Measurements from ENCODE around the gene SLX9. TPM values are rescaled to one million over a fixed set of nuclear protein-coding genes. Genes with fewer than 3 reads are reported as not detected.

SLX9 gene
- total RNA-seq, 5 donors from 2014 or later (not counting 1 experiment from before 2014, with no cell fraction given) = 16.7 to 32.2 (median 26.7) TPM

- ATAC-seq (replicated peaks in 1 of 4) = no peak
- ChIA-PET POLR2A (no interaction called here), CTCF (interaction anchor here in 1 of 2 donors (0.6 to 0.8 kb wide), 2 partner anchors 26 to 211 kb away, joined by 3 to 5 read pairs; no protein-coding TSS in a partner anchor)
These were observed 21.2 kb upstream of the SLX9 start for GRCh38 chr21:44918581-44919033.

GRCh38 chr21:44919111-44919912, 20.5 kb upstream of the SLX9 start:
- Histone ChIP-seq H3K4me3 (ENCODE audit: control insufficient read depth in 1 of 2, extremely low read depth in 1 of 2, low read length in 1 of 2) (peak overlapping the region; percentile 89 to 98), H3K27me3 (replicated peaks in 1 of 2; ENCODE audit: control insufficient read depth in 2 of 2, extremely low read depth in 1 of 2, insufficient read depth in 2 of 2, low read length in 1 of 2) (no peaks in the 10 kb centered on the region), H3K27ac (ENCODE audit: low read length) (peak overlapping the region; percentile 64), H3K4me1 (ENCODE audit: control insufficient read depth in 1 of 2, extremely low read depth in 1 of 2, insufficient read depth in 2 of 2, low read length in 2 of 2) (peaks cover 55 to 72% of the 10 kb centered on the region in 2 experiments), H3K36me3 (ENCODE audit: control insufficient read depth in 2 of 2, extremely low read depth in 1 of 2, insufficient read depth in 1 of 2, low read length in 1 of 2) (peaks cover 0 to 20% of the 10 kb centered on the region in 2 donors), H3K9me3 (no peaks in the 10 kb centered on the region)
- Mint-ChIP-seq H3K9me3 (no peaks in the 10 kb centered on the region), H3K27ac (peak overlapping the region; percentile 94 to 99), H3K36me3 (peaks cover 9% of the 10 kb centered on the region), H3K4me3 (peak overlapping the region; percentile 96 to 100 (median 96)), H3K27me3 (no peaks in the 10 kb centered on the region), H3K4me1 (peaks cover 73 to 88% (median 84%) of the 10 kb centered on the region in 3 donors)
- WGBS (ENCODE audit: insufficient coverage) = 1% methylated on average over 13 of the region's 26 CpGs
- CTCF ChIA-PET = interaction anchor here in 1 of 2 donors (0.6 to 1.0 kb wide), 4 partner anchors 8 to 211 kb away, joined by 3 to 9 read pairs (median 6); no protein-coding TSS in a partner anchor
- ATAC-seq (replicated peaks in 1 of 4) = peak in 1 of 4 experiments; percentile 13
- POLR2A ChIA-PET = interaction anchor here (0.6 to 0.7 kb wide), 2 partner anchors 20 to 21 kb away, joined by 3 read pairs; no protein-coding TSS in a partner anchor
- peak in 1 of 35 experiments; percentile 36 for DNase-seq

More at GRCh38 chr21:44918581-44919033, 21.2 kb upstream of the SLX9 start:
- peak overlapping the region; percentile 89 to 98 for H3K4me3 ChIP-seq (ENCODE audit: control insufficient read depth in 1 of 2, extremely low read depth in 1 of 2, low read length in 1 of 2)
- Mint-ChIP-seq H3K4me1 (peaks cover 72 to 88% (median 83%) of the 10 kb centered on the region in 3 donors), H3K9me3 (no peaks in the 10 kb centered on the region), H3K36me3 (peaks cover 9% of the 10 kb centered on the region), H3K4me3 (peak overlapping the region; percentile 96 to 100 (median 96)), H3K27me3 (no peaks in the 10 kb centered on the region), H3K27ac (peak overlapping the region; percentile 93 to 94)
- DNase-seq = no peak
- peak overlapping the region; percentile 63 for H3K27ac ChIP-seq (ENCODE audit: low read length)
- no peaks in the 10 kb centered on the region for H3K9me3 ChIP-seq
- 48% methylated on average over 10 of the region's 13 CpGs for whole genome bisulfite sequencing (ENCODE audit: insufficient coverage)
- no peaks in the 10 kb centered on the region for H3K27me3 ChIP-seq (replicated peaks in 1 of 2; ENCODE audit: control insufficient read depth in 2 of 2, extremely low read depth in 1 of 2, insufficient read depth in 2 of 2, low read length in 1 of 2)
- H3K4me1 ChIP-seq (ENCODE audit: control insufficient read depth in 1 of 2, extremely low read depth in 1 of 2, insufficient read depth in 2 of 2, low read length in 2 of 2) = peaks cover 59 to 74% of the 10 kb centered on the region in 2 experiments
- peaks cover 0 to 20% of the 10 kb centered on the region in 2 donors for H3K36me3 ChIP-seq (ENCODE audit: control insufficient read depth in 2 of 2, extremely low read depth in 1 of 2, insufficient read depth in 1 of 2, low read length in 1 of 2)

GRCh38 chr21:44919913-44920693, 19.7 kb upstream of the SLX9 start:
- Histone ChIP-seq H3K4me1 (ENCODE audit: control insufficient read depth in 1 of 2, extremely low read depth in 1 of 2, insufficient read depth in 2 of 2, low read length in 2 of 2) (peaks cover 61 to 72% of the 10 kb centered on the region in 2 experiments), H3K4me3 (ENCODE audit: control insufficient read depth in 1 of 2, extremely low read depth in 1 of 2, low read length in 1 of 2) (peak overlapping the region; percentile 89 to 98)
- WGBS (ENCODE audit: insufficient coverage) = under 1% methylated on average over 25 of the region's 28 CpGs

GRCh38 chr21:44920694-44921604, 18.9 kb upstream of the SLX9 start, which contains the start of gene ITGB2:
Gene ITGB2, minus strand, starts transcription at chr21:44920899. Its CDS starts 10,117 bp downstream, at chr21:44910782.
- ATAC-seq (replicated peaks in 1 of 4) = peak; percentile 62 to 76 (median 69)
- Mint-ChIP-seq H3K4me1 (peaks cover 70 to 88% (median 82%) of the 10 kb centered on the region in 3 donors), H3K27ac (peak within 1 kb of the TSS; percentile 94 to 99), H3K36me3 (peaks cover 5% of the 10 kb centered on the region), H3K9me3 (no peaks in the 10 kb centered on the region), H3K27me3 (no peaks in the 10 kb centered on the region), H3K4me3 (peak within 1 kb of the TSS; percentile 96 to 100 (median 96))
- H3K27ac ChIP-seq (ENCODE audit: low read length) = peak within 1 kb of the TSS; percentile 64
- peak within 1 kb of the TSS; percentile 89 to 98 for H3K4me3 ChIP-seq (ENCODE audit: control insufficient read depth in 1 of 2, extremely low read depth in 1 of 2, low read length in 1 of 2)
- peaks cover 0 to 17% of the 10 kb centered on the region in 2 donors for H3K36me3 ChIP-seq (ENCODE audit: control insufficient read depth in 2 of 2, extremely low read depth in 1 of 2, insufficient read depth in 1 of 2, low read length in 1 of 2)
- ChIA-PET CTCF (no interaction called here), POLR2A (interaction anchor here in 1 of 2 donors (0.5 to 0.6 kb wide), 2 partner anchors 115 to 117 kb away, joined by 3 to 4 read pairs; no protein-coding TSS in a partner anchor)
- DNase-seq = peak in 32 of 35 experiments; percentile 17 to 70 (median 47)
- WGBS (ENCODE audit: insufficient coverage) = 10% methylated on average over 17 of the region's 29 CpGs
- no peaks in the 10 kb centered on the region for H3K9me3 ChIP-seq
- H3K4me1 ChIP-seq (ENCODE audit: control insufficient read depth in 1 of 2, extremely low read depth in 1 of 2, insufficient read depth in 2 of 2, low read length in 2 of 2) = peaks cover 59 to 72% of the 10 kb centered on the region in 2 experiments
- no peaks in the 10 kb centered on the region for H3K27me3 ChIP-seq (replicated peaks in 1 of 2; ENCODE audit: control insufficient read depth in 2 of 2, extremely low read depth in 1 of 2, insufficient read depth in 2 of 2, low read length in 1 of 2)

More at GRCh38 chr21:44919913-44920693, 19.7 kb upstream of the SLX9 start:
- Mint-ChIP-seq H3K36me3 (peaks cover 9% of the 10 kb centered on the region), H3K4me1 (peaks cover 73 to 88% (median 84%) of the 10 kb centered on the region in 3 donors), H3K9me3 (no peaks in the 10 kb centered on the region), H3K4me3 (peak overlapping the region; percentile 96 to 100 (median 96)), H3K27me3 (no peaks in the 10 kb centered on the region), H3K27ac (peak overlapping the region; percentile 94 to 99)
- POLR2A ChIA-PET = interaction anchor here (0.5 to 0.7 kb wide), 4 partner anchors 21 to 116 kb away, joined by 3 to 4 read pairs (median 3); no protein-coding TSS in a partner anchor
- no peaks in the 10 kb centered on the region for H3K27me3 ChIP-seq (replicated peaks in 1 of 2; ENCODE audit: control insufficient read depth in 2 of 2, extremely low read depth in 1 of 2, insufficient read depth in 2 of 2, low read length in 1 of 2)
- H3K36me3 ChIP-seq (ENCODE audit: control insufficient read depth in 2 of 2, extremely low read depth in 1 of 2, insufficient read depth in 1 of 2, low read length in 1 of 2) = peaks cover 0 to 20% of the 10 kb centered on the region in 2 donors
- peak overlapping the region; percentile 64 for H3K27ac ChIP-seq (ENCODE audit: low read length)
- no peaks in the 10 kb centered on the region for H3K9me3 ChIP-seq
- ATAC-seq (replicated peaks in 1 of 4) = peak; percentile 21 to 52 (median 45)
- CTCF ChIA-PET = interaction anchor here in 1 of 2 donors (0.8 to 1.0 kb wide), 2 partner anchors 7 to 12 kb away, joined by 8 to 9 read pairs; no protein-coding TSS in a partner anchor
- peak in 3 of 35 experiments; percentile 30 to 39 (median 34) for DNase-seq

- Mint-ChIP-seq H3K27me3 (no peaks in the 10 kb centered on the region), H3K27ac (peak overlapping the region; percentile 94 to 99), H3K36me3 (peaks cover 5% of the 10 kb centered on the region), H3K4me1 (peaks cover 71 to 88% (median 83%) of the 10 kb centered on the region in 3 donors), H3K4me3 (peak overlapping the region; percentile 75 to 100 (median 96)), H3K9me3 (no peaks in the 10 kb centered on the region)
- no peak for DNase-seq
- Histone ChIP-seq H3K36me3 (ENCODE audit: control insufficient read depth in 2 of 2, extremely low read depth in 1 of 2, insufficient read depth in 1 of 2, low read length in 1 of 2) (peaks cover 0 to 17% of the 10 kb centered on the region in 2 donors), H3K4me1 (ENCODE audit: control insufficient read depth in 1 of 2, extremely low read depth in 1 of 2, insufficient read depth in 2 of 2, low read length in 2 of 2) (peaks cover 62 to 72% of the 10 kb centered on the region in 2 experiments), H3K27me3 (replicated peaks in 1 of 2; ENCODE audit: control insufficient read depth in 2 of 2, extremely low read depth in 1 of 2, insufficient read depth in 2 of 2, low read length in 1 of 2) (no peaks in the 10 kb centered on the region), H3K4me3 (ENCODE audit: control insufficient read depth in 1 of 2, extremely low read depth in 1 of 2, low read length in 1 of 2) (peak overlapping the region; percentile 89 to 98), H3K27ac (ENCODE audit: low read length) (peak overlapping the region; percentile 64), H3K9me3 (no peaks in the 10 kb centered on the region)
- ATAC-seq (replicated peaks in 1 of 4) = no peak
- POLR2A ChIA-PET = no interaction called here
- CTCF ChIA-PET = no interaction called here
- no CpG with 5 or more reads among the region's 5 CpGs for WGBS (ENCODE audit: insufficient coverage)
These were observed 17.9 kb upstream of the SLX9 start for GRCh38 chr21:44921928-44922327.
